Adrenal gland (tissue), 12 donors: Measurements from ENCODE around the gene TRAFD1. TPM values are rescaled to one million over a fixed set of nuclear protein-coding genes. Genes with fewer than 3 reads are reported as not detected.

Experiments used
- DNase-seq, 7 donors: peaks; one replicate each; pipeline ENCODE4 v3.0.0-alpha.2; 2019 to 2020
- H3K27ac ChIP-seq, 5 donors: fragments of 200-600 bp; sonication (generic) in 4 of 5; 1 replicate in 3 of 5; 2 replicates in 2 of 5; pipeline versions ENCODE4 v1.5.1 to v1.8.0; 2016 to 2020; ENCODE audit warnings: mild to moderate bottlenecking in 1 of 5
- H3K27me3 ChIP-seq: fragments of 200-600 bp; 2 replicates; pipeline ENCODE4 v1.8.0; 2021
- H3K36me3 ChIP-seq, 2 donors: fragments of 200-600 bp; replicated peaks in 1 of 2; 1 replicate in 1 of 2; 2 replicates in 1 of 2; pipeline versions ENCODE4 v1.5.1 to v1.8.0; 2018 to 2022
- H3K4me1 ChIP-seq, 2 donors: fragments of 200-600 bp; replicated peaks in 1 of 2; 1 replicate in 1 of 2; 2 replicates in 1 of 2; pipeline versions ENCODE4 v1.5.1 to v1.8.0; 2018 to 2021
- H3K4me3 ChIP-seq, 4 donors: fragments of 200-600 bp; sonication (generic) in 3 of 4; one replicate each; pipeline ENCODE4 v1.5.1; 2016 to 2018
- H3K9me3 ChIP-seq, 3 donors: fragments of 200-600 bp; sonication (generic) in 1 of 3; replicated peaks in 1 of 3; 1 replicate in 2 of 3; 2 replicates in 1 of 3; pipeline versions ENCODE4 v1.5.1 to v1.8.0; 2016 to 2021
- POLR2A ChIP-seq, 2 donors: fragments of 450-650 bp; IDR thresholded peaks; one replicate each; pipeline ENCODE4 v1.6.1; 2017; ENCODE audit warnings: antibody characterized with exemption in 2 of 2, mild to moderate bottlenecking in 2 of 2, moderate library complexity in 1 of 2
- WGBS, 4 donors: extraction: QIAGEN DNeasy Blood & Tissue Kit in 2 of 4; methylation state at CpG; one replicate each; pipeline versions ENCODE4 v1.1.5 to v1.1.7; 2013 to 2017; 5-methylcytosine and 5-hydroxymethylcytosine counted together
- intact Hi-C, 2 donors: fragments of 100-400 bp; cut with DNase I; formaldehyde crosslinking; loops; one replicate each; pipeline versions ENCODE4 v1.14.1 to v1.15.0; 2022 to 2023
- microRNA-seq, 3 donors: library from miRNA; unstranded; fragments of <30 nt; microRNA quantifications; one replicate each; pipeline ENCODE4, GENCODE V29; 2017 to 2020
- polyA plus RNA-seq, 3 donors: library from polyadenylated mRNA; stranded (reverse); fragments of 200-250 nt in 2 of 3; fragments of 350-450 nt in 1 of 3; fragmentation: Illumina TruSeq in 1 of 3; extraction: RNeasy Lipid Tissue Mini Kit (QIAGEN cat#74804) in 1 of 3; gene quantifications; one replicate each; pipeline ENCODE4 v1.2.3, GENCODE V29; 2013 to 2014
- small RNA-seq, 2 donors: library from RNA; depleted of rRNA; stranded (forward); fragments of <200 nt; gene quantifications; one replicate each; pipeline ENCODE3, GENCODE V24; 2016
- total RNA-seq, 9 donors: library from RNA; depleted of rRNA in 4 of 9; stranded (reverse); fragments of >200 nt in 4 of 9; fragments of 120-200 nt in 1 of 9; fragmentation: NEBNext Ultra II Directional in 1 of 9; extraction: Animal tissue kit (Norgen Biotek cat#: 25700) in 1 of 9; gene quantifications; one replicate each; pipeline versions ENCODE4 v1.1.0 to v1.2.4, GENCODE V29; 2013 to 2023
- TF ChIP-seq, protein P1 (sequence below), 6 experiments: fragments of 450-650 bp in 4 of 6; fragments of 200-600 bp in 2 of 6; sonication (generic) in 1 of 6; IDR thresholded peaks; 1 replicate in 5 of 6; 2 replicates in 1 of 6; pipeline versions ENCODE4 v1.5.1 to v1.8.0; 2016 to 2021; ENCODE audit warnings: antibody characterized with exemption in 6 of 6, mild to moderate bottlenecking in 2 of 6, moderate library complexity in 1 of 6
- donor health status: healthy with polysubstance abuse.
- donor health status: Bipolar disorder and iron deficiency.
- donor health status: DM: yes; HTN: yes; CAD: no.
- donor health status: DM: no; HTN: no; CAD: no.
- donor health status: DM: no; HTN: no; CAD: no.
- donor health status: DM: yes; HTN: yes; CAD: no.

The TRAFD1 gene
- total and polyA plus RNA-seq, 12 donors, result 11.4 to 45.9 (median 28.3) TPM

DNA sequence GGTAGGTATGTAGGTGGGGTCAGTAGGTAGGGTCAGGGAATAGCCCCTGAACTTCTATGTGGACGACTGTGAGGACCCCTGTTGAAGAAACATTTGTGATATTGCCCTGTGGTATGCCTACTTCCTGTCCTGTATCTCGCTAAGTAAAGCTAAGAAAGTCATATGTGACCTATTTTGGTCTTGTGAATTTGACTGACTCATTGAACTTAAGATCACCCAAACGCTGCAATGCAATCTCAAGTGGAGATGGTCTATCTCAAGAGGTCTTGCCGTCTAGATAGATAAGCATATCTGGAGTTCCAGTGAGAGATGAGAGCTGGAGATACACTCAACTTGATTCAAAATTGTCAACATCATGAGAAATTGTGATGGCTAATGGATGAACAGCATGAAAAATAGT is 73.8 kb downstream of the TRAFD1 start:
- TF ChIP-seq POLR2A (IDR thresholded peaks at IDR 0.05), result no peak
- TF ChIP-seq, protein P1, sequence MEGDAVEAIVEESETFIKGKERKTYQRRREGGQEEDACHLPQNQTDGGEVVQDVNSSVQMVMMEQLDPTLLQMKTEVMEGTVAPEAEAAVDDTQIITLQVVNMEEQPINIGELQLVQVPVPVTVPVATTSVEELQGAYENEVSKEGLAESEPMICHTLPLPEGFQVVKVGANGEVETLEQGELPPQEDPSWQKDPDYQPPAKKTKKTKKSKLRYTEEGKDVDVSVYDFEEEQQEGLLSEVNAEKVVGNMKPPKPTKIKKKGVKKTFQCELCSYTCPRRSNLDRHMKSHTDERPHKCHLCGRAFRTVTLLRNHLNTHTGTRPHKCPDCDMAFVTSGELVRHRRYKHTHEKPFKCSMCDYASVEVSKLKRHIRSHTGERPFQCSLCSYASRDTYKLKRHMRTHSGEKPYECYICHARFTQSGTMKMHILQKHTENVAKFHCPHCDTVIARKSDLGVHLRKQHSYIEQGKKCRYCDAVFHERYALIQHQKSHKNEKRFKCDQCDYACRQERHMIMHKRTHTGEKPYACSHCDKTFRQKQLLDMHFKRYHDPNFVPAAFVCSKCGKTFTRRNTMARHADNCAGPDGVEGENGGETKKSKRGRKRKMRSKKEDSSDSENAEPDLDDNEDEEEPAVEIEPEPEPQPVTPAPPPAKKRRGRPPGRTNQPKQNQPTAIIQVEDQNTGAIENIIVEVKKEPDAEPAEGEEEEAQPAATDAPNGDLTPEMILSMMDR (IDR thresholded peaks at IDR 0.05), result no peak
- intact Hi-C loops, result loop anchor here (5.0 to 10.0 kb wide), 2 partner anchors 186 to 188 kb away; partner anchors contain the start of gene HECTD4 (in 1 of the 2)
- Histone ChIP-seq H3K27me3 (no peaks in the 10 kb centered on the region), H3K27ac (no peak overlapping the region), H3K9me3 (no peaks in the 10 kb centered on the region), H3K4me1 (no peaks in the 10 kb centered on the region), H3K36me3 (peaks cover 0 to 50% of the 10 kb centered on the region in 2 donors), H3K4me3 (no peak overlapping the region)
- WGBS, 4 donors, result 78 to 85% (median 82%) methylated on average over 4 of the region's 4 CpGs
- no peak for DNase-seq

Small RNAs within 50 kb of the gene (microRNA-seq; reads per million reads assigned to microRNA genes)
- 0 to 0.45 (median 0.28) reads per million in 3 donors for gene MIR6861

Small RNAs within 50 kb of the gene (small RNA-seq; reads per million reads assigned to genes)
- 0 reads per million in 2 donors for gene RF00019

Other genes starting within 250 kb of the TRAFD1 start
- 10 to 100 TPM in 8 of 9 donors, 1 to 10 TPM in 1; 10.0 to 32.4 (median 21.6) TPM for gene TMEM116, start 112.4 kb upstream of the TRAFD1 start, total RNA-seq
- 10 to 100 TPM in 2 of 3 donors, 1 to 10 TPM in 1; 6.3 to 17.4 (median 13.3) TPM for gene TMEM116, start 112.4 kb upstream of the TRAFD1 start, polyA plus RNA-seq
- 100 to 1,000 TPM in 4 of 9 donors, 10 to 100 TPM in 5; 73.2 to 141 (median 99.4) TPM for gene ERP29, start 112.1 kb upstream of the TRAFD1 start, total RNA-seq
- 100 to 1,000 TPM in 1 of 3 donors, 10 to 100 TPM in 2; 68.5 to 133 (median 83.3) TPM for gene ERP29, start 112.1 kb upstream of the TRAFD1 start, polyA plus RNA-seq
- gene NAA25, start 16.8 kb upstream of the TRAFD1 start, total RNA-seq, result 10 to 100 TPM in 8 of 9 donors, 1 to 10 TPM in 1; 9.4 to 32.6 (median 23.4) TPM
- 10 to 100 TPM in 1 of 3 donors, 1 to 10 TPM in 2; 7.2 to 31.8 (median 7.2) TPM for gene NAA25, start 16.8 kb upstream of the TRAFD1 start, polyA plus RNA-seq